Esophagus muscularis mucosa (tissue), 4 donors: ENCODE data around the gene ANXA10. TPM values are rescaled to one million over a fixed set of nuclear protein-coding genes. Genes with fewer than 3 reads are reported as not detected.

ENCODE experiments used
- DNase-seq: peaks from one replicate; pipeline ENCODE4 v3.0.0-alpha.2; 2017; ENCODE audit errors: extremely low spot score
- H3K27ac ChIP-seq, 4 donors: fragments of 200-600 bp; sonication (generic); replicated peaks in 1 of 4; 1 replicate in 3 of 4; 2 replicates in 1 of 4; pipeline ENCODE4 v1.5.1; 2016 to 2019; ENCODE audit warnings: mild to moderate bottlenecking in 1 of 4
- H3K27me3 ChIP-seq, 4 donors: fragments of 200-600 bp; sonication (generic); one replicate each; pipeline versions ENCODE4 v1.5.1 to v1.6.0; 2016 to 2019
- H3K36me3 ChIP-seq, 4 donors: fragments of 200-600 bp; sonication (generic); one replicate each; pipeline ENCODE4 v1.5.1; 2016 to 2019
- H3K4me1 ChIP-seq, 4 donors: fragments of 200-600 bp; sonication (generic); one replicate each; pipeline ENCODE4 v1.5.1; 2016 to 2019
- H3K4me3 ChIP-seq, 4 donors: fragments of 200-600 bp; sonication (generic); 1 replicate in 2 of 4; 2 replicates in 2 of 4; pipeline ENCODE4 v1.5.1; 2016 to 2019; ENCODE audit warnings: mild to moderate bottlenecking in 4 of 4, moderate library complexity in 1 of 4
- H3K9me3 ChIP-seq, 4 donors: fragments of 200-600 bp; sonication (generic); 1 replicate in 3 of 4; 2 replicates in 1 of 4; pipeline ENCODE4 v1.5.1; 2016 to 2019
- CTCF ChIP-seq, 3 experiments: fragments of 200-600 bp in 2 of 3; fragments of 450-650 bp in 1 of 3; sonication (generic) in 2 of 3; IDR thresholded peaks; one replicate each; pipeline ENCODE4 v1.5.1; 2017 to 2019; ENCODE audit warnings: antibody characterized with exemption in 3 of 3, mild to moderate bottlenecking in 2 of 3, moderate library complexity in 1 of 3
- EP300 ChIP-seq: sonication (generic); formaldehyde crosslinking; IDR thresholded peaks from one replicate; pipeline ENCODE4 v1.6.1; 2017; ENCODE audit warnings: antibody characterized with exemption
- POLR2A ChIP-seq: fragments of 450-650 bp; IDR thresholded peaks from one replicate; pipeline ENCODE4 v1.6.1; 2017; ENCODE audit warnings: antibody characterized with exemption, moderate library complexity, mild to moderate bottlenecking, low read depth
- POLR2AphosphoS5 ChIP-seq, 2 donors: sonication (generic); formaldehyde crosslinking; IDR thresholded peaks; one replicate each; pipeline ENCODE4 v1.6.1; 2017; ENCODE audit warnings: antibody characterized with exemption in 2 of 2
- WGBS: methylation state at CpG from one replicate; pipeline ENCODE4 v1.1.5; 2018; 5-methylcytosine and 5-hydroxymethylcytosine counted together
- intact Hi-C: fragments of 100-400 bp; cut with DNase I; formaldehyde crosslinking; loops from one replicate; pipeline ENCODE4 v1.15.1; 2023
- total RNA-seq, 4 donors: library from RNA; depleted of rRNA; stranded (reverse); fragments of >200 nt; gene quantifications; one replicate each; pipeline versions ENCODE4 v1.1.0 to v1.2.1, GENCODE V29; 2016

Gene ANXA10
- total RNA-seq, 4 donors from 2014 or later, result 4.6 TPM; not detected in 3

- intact Hi-C loops, result no loop called here
Observed at GRCh38 chr4:168197926-168198325, 105.6 kb downstream of the ANXA10 start.

GRCh38 chr4:168199260-168199957 is 107.1 kb downstream of the ANXA10 start:
- peaks cover 0 to 6% (median 0%) of the 10 kb centered on the region in 4 donors for H3K4me1 ChIP-seq
- TF ChIP-seq POLR2A, result no peak
- TF ChIP-seq EP300, result no peak
- H3K27ac ChIP-seq, result no peak overlapping the region
- DNase-seq, result no peak
- intact Hi-C loops, result no loop called here
- H3K27me3 ChIP-seq, result no peaks in the 10 kb centered on the region
- peaks cover 0 to 3% (median 0%) of the 10 kb centered on the region in 4 donors for H3K36me3 ChIP-seq
- H3K4me3 ChIP-seq, result no peak overlapping the region
- H3K9me3 ChIP-seq, result peaks cover 0 to 21% (median 15%) of the 10 kb centered on the region in 4 donors
- 64% methylated on average over 4 of the region's 4 CpGs for WGBS

More at GRCh38 chr4:168197926-168198325, 105.6 kb downstream of the ANXA10 start:
- Histone ChIP-seq H3K9me3 (peaks cover 0 to 8% (median 2%) of the 10 kb centered on the region in 4 donors), H3K27me3 (no peaks in the 10 kb centered on the region), H3K36me3 (peaks cover 0 to 3% (median 0%) of the 10 kb centered on the region in 4 donors), H3K4me1 (peaks cover 0 to 6% (median 0%) of the 10 kb centered on the region in 4 donors), H3K4me3 (no peak overlapping the region), H3K27ac (no peak overlapping the region)
- no peak for TF ChIP-seq CTCF (IDR thresholded peaks at IDR 0.05)
- TF ChIP-seq EP300, result no peak
- no peak for TF ChIP-seq POLR2AphosphoS5 (IDR thresholded peaks at IDR 0.05)
- TF ChIP-seq POLR2A, result no peak
- DNase-seq, result no peak

DNA sequence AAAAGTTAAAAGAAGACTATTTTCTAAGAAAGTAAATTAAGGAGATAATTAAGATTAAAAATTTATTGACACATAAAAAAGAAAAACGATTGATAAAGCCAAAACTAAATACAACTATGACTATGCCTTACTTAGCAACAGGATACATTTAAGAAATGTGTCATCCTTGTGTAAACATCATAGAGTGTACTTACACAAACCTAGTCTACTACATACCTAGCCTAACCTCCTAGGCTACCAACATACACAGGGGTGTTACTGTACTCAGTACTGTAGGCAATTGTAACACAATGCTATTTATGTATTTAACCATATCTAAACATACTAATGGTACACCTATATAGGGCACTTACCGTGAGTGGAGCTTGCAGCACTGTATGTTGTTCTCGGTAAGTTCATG is 108.3 kb downstream of the ANXA10 start:
- TF ChIP-seq POLR2A, result no peak
- TF ChIP-seq CTCF (IDR thresholded peaks at IDR 0.05), result no peak
- no peak for TF ChIP-seq POLR2AphosphoS5 (IDR thresholded peaks at IDR 0.05)
- TF ChIP-seq EP300, result no peak
- DNase-seq, result no peak
- Histone ChIP-seq H3K27ac (no peak overlapping the region), H3K9me3 (peaks cover 0 to 21% (median 15%) of the 10 kb centered on the region in 4 donors), H3K36me3 (peaks cover 0 to 3% (median 0%) of the 10 kb centered on the region in 4 donors), H3K4me1 (peaks cover 0 to 6% (median 0%) of the 10 kb centered on the region in 4 donors), H3K27me3 (no peaks in the 10 kb centered on the region), H3K4me3 (no peak overlapping the region)
- intact Hi-C loops, result no loop called here
- 75% methylated on average over 3 of the region's 3 CpGs for WGBS

DNA sequence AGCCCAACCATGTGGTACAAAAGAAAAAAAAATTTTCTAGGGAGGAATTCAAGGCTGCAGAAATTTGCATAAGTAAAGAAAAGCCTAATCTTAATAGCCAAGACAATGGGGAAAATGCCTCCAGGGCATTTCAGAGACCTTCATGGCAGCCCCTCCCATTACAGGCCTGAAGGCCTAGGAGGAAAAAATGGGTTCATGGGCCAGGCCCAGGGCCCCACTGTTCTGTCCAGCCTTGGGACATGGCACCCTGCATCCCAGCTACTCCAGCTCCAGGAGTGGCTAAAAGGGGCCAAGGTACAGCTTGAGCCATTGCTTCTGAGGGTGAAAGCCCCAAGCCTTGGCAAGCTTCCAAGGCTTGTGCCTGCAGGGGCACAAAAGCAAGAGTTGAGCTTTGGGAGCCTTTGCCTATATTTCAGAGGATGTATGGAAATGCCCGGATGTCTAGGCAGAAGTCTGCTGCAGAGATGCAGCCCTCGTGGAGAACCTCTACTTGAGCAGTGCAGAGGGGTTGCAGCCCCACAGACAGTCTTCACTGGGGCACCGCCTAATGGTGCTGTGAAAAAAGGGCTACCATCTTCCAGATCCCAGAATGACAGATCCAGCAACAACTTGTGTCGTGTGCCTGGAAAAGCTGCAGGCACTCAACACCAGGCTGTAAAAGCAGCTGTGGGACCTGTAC is 111.0 kb downstream of the ANXA10 start:
- Histone ChIP-seq H3K9me3 (peaks cover 0 to 19% (median 15%) of the 10 kb centered on the region in 4 donors), H3K4me1 (no peaks in the 10 kb centered on the region), H3K4me3 (no peak overlapping the region), H3K27me3 (no peaks in the 10 kb centered on the region), H3K36me3 (peaks cover 0 to 2% (median 0%) of the 10 kb centered on the region in 4 donors), H3K27ac (no peak overlapping the region)
- no peak for TF ChIP-seq POLR2AphosphoS5 (IDR thresholded peaks at IDR 0.05)
- TF ChIP-seq EP300, result no peak
- TF ChIP-seq CTCF (IDR thresholded peaks at IDR 0.05), result no peak
- TF ChIP-seq POLR2A, result no peak
- intact Hi-C loops, result no loop called here
- DNase-seq, result no peak
- 95% methylated on average over 4 of the region's 4 CpGs for WGBS

DNA sequence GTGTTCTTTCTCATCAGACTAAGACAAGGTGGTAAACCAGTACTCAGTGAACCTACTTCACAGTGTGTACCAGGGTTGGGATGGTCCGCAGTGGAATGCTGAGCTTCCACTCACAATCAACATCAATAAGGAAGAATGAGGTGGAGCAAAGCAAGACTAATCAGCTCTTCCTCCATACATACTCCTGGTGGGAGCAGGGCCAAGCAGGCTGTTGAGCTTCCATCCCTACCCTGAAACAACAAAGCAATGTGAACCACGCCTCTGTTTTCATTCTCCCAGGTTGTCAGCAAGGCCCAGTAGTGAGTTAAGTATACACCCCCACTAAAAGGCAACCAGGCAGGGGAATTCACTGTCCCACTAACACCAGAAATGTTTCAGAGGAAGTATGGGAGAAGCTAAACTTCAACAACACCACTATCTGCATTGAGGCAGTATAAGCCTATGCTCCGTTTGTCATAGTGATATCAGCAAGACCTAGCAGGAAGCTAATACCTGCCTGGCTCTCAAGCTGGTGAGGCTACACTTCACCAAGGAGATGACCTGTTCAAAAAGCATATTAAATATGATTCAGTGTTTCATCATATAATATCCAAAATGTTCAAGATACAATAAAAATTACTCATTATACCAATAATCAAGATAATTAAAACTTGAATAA is 116.7 kb downstream of the ANXA10 start:
- DNase-seq, result no peak
- no peaks in the 10 kb centered on the region for H3K4me1 ChIP-seq
- no peak for TF ChIP-seq POLR2A
- no peak for TF ChIP-seq CTCF (IDR thresholded peaks at IDR 0.05)
- TF ChIP-seq EP300, result no peak
- TF ChIP-seq POLR2AphosphoS5 (IDR thresholded peaks at IDR 0.05), result no peak
- intact Hi-C loops, result no loop called here
- H3K27me3 ChIP-seq, result no peaks in the 10 kb centered on the region
- no peak overlapping the region for H3K27ac ChIP-seq
- no peak overlapping the region for H3K4me3 ChIP-seq
- no peaks in the 10 kb centered on the region for H3K36me3 ChIP-seq
- H3K9me3 ChIP-seq, result peaks cover 0 to 3% (median 1%) of the 10 kb centered on the region in 4 donors
- WGBS, result 87% methylated on average over 3 of the region's 3 CpGs
